ENCODE data around the gene RABGGTA.

The RABGGTA gene

DNA sequence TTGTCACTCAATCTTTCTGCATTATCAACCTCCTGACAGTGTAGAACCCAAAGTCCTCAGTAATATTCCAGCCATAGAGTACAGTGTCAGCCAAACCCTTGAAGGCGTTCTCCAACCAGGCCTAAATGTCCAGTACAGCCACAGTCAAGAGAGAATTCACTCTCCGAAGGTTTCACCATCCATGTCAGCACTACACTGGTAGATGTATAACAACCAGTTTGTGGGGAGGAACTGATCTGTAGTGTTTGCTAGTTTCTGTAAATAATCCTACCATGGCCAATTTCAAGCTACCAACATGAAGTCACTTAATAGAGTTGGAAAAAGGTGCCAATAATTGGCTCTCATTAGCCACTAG lies 55.1 kb downstream of the RABGGTA start:
- DNase-seq (ENCODE audit: low spot score), result no peak

All from putamen (tissue), 1 donor.